Measurements from ENCODE around the gene DIRAS1. TPM values are rescaled to one million over a fixed set of nuclear protein-coding genes. Genes with fewer than 3 reads are reported as not detected.

Gene DIRAS1
- total RNA-seq, 1 experiment from 2014 or later, result 25.0 TPM

GRCh38 chr19:2761309-2761677 lies 40.1 kb upstream of the DIRAS1 start (continued):
- TF ChIP-seq ZNF512 (CRISPR knock-in tag; IDR thresholded peaks at IDR 0.05; ENCODE audit: borderline replicate concordance) (no peak), IRF2 (CRISPR knock-in tag; IDR thresholded peaks at IDR 0.05; ENCODE audit: borderline replicate concordance, low read depth) (no peak), ARID4B (CRISPR knock-in tag; IDR thresholded peaks at IDR 0.05; ENCODE audit: borderline replicate concordance) (no peak), JAZF1 (CRISPR knock-in tag; IDR thresholded peaks at IDR 0.05) (no peak), AR (CRISPR knock-in tag; IDR thresholded peaks at IDR 0.05) (no peak), SMAD4 (CRISPR knock-in tag; IDR thresholded peaks at IDR 0.05) (no peak), SMAD3 (CRISPR knock-in tag; IDR thresholded peaks at IDR 0.05; ENCODE audit: borderline replicate concordance) (no peak)

GRCh38 chr19:2759965-2760364 lies 38.8 kb upstream of the DIRAS1 start:
- H3K4me3 Mint-ChIP-seq, result no peak overlapping the region
- H3K4me1 Mint-ChIP-seq, result no peaks in the 10 kb centered on the region
- CTCF ChIA-PET, result interaction anchor here (0.8 kb wide), 1 partner anchor 11 kb away, joined by 3 read pairs; no protein-coding TSS in a partner anchor

More at GRCh38 chr19:2759965-2760364, 38.8 kb upstream of the DIRAS1 start:
- Mint-ChIP-seq H3K9me3 (no peaks in the 10 kb centered on the region), H3K27ac (no peak overlapping the region), H3K36me3 (peaks cover 43% of the 10 kb centered on the region), H3K27me3 (ENCODE audit: low read depth) (no peaks in the 10 kb centered on the region)
- ATAC-seq (no peak), DNase-seq (ENCODE audit: low spot score) (no peak)
- TF ChIP-seq ATF3 (CRISPR knock-in tag; conservative IDR thresholded peaks at IDR 0.05), result no peak
- no peak for TF ChIP-seq AFF4 (CRISPR knock-in tag; IDR thresholded peaks at IDR 0.05; ENCODE audit: borderline replicate concordance)
- TF ChIP-seq FOXK1 (CRISPR knock-in tag; IDR thresholded peaks at IDR 0.05), result no peak
- no peak for TF ChIP-seq ZNF423 (CRISPR knock-in tag; IDR thresholded peaks at IDR 0.05)
- POLR2A ChIA-PET, result no interaction called here

Data from WTC11 (cell line).